Liver (tissue), 9 donors: ENCODE measurements around the gene STXBP6. TPM values are rescaled to one million over a fixed set of nuclear protein-coding genes. Genes with fewer than 3 reads are reported as not detected.

Experiments
- DNase-seq: peaks from one replicate; pipeline ENCODE4 v3.0.0-alpha.2; 2017; ENCODE audit warnings: low spot score
- H3K27ac ChIP-seq, 2 donors: one replicate each; pipeline ENCODE4 v1.7.0; 2013; ENCODE audit warnings: inconsistent platforms in 2 of 2, low read length in 2 of 2, control low read depth in 1 of 2, low read depth in 1 of 2, mild to moderate bottlenecking in 1 of 2
- H3K27me3 ChIP-seq, 4 donors: one replicate each; pipeline versions ENCODE4 v1.6.1 to v1.7.0; 2013; ENCODE audit warnings: low read length in 3 of 4, inconsistent platforms in 1 of 4, mild to moderate bottlenecking in 1 of 4, moderate library complexity in 1 of 4; ENCODE audit not compliant: control insufficient read depth in 4 of 4, insufficient read depth in 4 of 4
- H3K36me3 ChIP-seq, 4 donors: one replicate each; pipeline versions ENCODE4 v1.6.1 to v1.7.0; 2013; ENCODE audit warnings: low read length in 3 of 4, mild to moderate bottlenecking in 3 of 4, low read depth in 1 of 4, moderate library complexity in 1 of 4; ENCODE audit not compliant: control insufficient read depth in 4 of 4, insufficient read depth in 3 of 4
- H3K4me1 ChIP-seq, 4 donors: one replicate each; pipeline versions ENCODE4 v1.6.1 to v1.7.0; 2013; ENCODE audit warnings: low read length in 3 of 4, mild to moderate bottlenecking in 3 of 4, moderate library complexity in 1 of 4; ENCODE audit not compliant: control insufficient read depth in 4 of 4, insufficient read depth in 4 of 4
- H3K4me3 ChIP-seq, 3 donors: one replicate each; pipeline versions ENCODE4 v1.6.1 to v1.7.0; 2013; ENCODE audit warnings: low read length in 3 of 3, control low read depth in 1 of 3, low read depth in 1 of 3, mild to moderate bottlenecking in 1 of 3
- H3K9ac ChIP-seq, 2 donors: one replicate each; pipeline ENCODE4 v1.7.0; 2013; ENCODE audit warnings: low read length in 2 of 2, mild to moderate bottlenecking in 2 of 2, moderate library complexity in 2 of 2, control low read depth in 1 of 2, low read depth in 1 of 2
- H3K9me3 ChIP-seq, 4 donors: one replicate each; pipeline versions ENCODE4 v1.6.1 to v1.7.0; 2013; ENCODE audit warnings: low read length in 3 of 4; ENCODE audit not compliant: control insufficient read depth in 4 of 4
- CTCF ChIP-seq: fragments of 150-350 bp; IDR thresholded peaks from 2 replicates; pipeline ENCODE4 v1.5.1; 2017; ENCODE audit warnings: improper control_type of control experiment, low read depth, low read length; ENCODE audit not compliant: missing input control
- EGR1 ChIP-seq, 2 donors: IDR thresholded peaks; 2 replicates each; pipeline ENCODE4 v1.6.1; 2016 to 2018; ENCODE audit warnings: antibody characterized with exemption in 2 of 2, low read depth in 2 of 2
- FOXA1 ChIP-seq: IDR thresholded peaks from 2 replicates; pipeline ENCODE4 v1.6.1; 2016; ENCODE audit warnings: antibody characterized with exemption
- FOXA2 ChIP-seq: IDR thresholded peaks from 2 replicates; pipeline ENCODE4 v1.6.1; 2016; ENCODE audit warnings: antibody characterized with exemption
- NR2F2 ChIP-seq: IDR thresholded peaks from 2 replicates; pipeline ENCODE4 v1.6.1; 2016; ENCODE audit warnings: antibody characterized with exemption
- RAD21 ChIP-seq, 2 donors: IDR thresholded peaks; 2 replicates each; pipeline ENCODE4 v1.6.1; 2016; ENCODE audit warnings: antibody characterized with exemption in 2 of 2, mild to moderate bottlenecking in 2 of 2
- SP1 ChIP-seq: IDR thresholded peaks from 2 replicates; pipeline ENCODE4 v1.6.1; 2018; ENCODE audit warnings: antibody characterized with exemption, mild to moderate bottlenecking
- TAF1 ChIP-seq: conservative IDR thresholded peaks from 2 replicates; pipeline ENCODE4 v1.6.1; 2016; ENCODE audit warnings: antibody characterized with exemption, mild to moderate bottlenecking
- polyA plus RNA-seq, 2 donors: library from polyadenylated mRNA; stranded (reverse) in 1 of 2; unstranded in 1 of 2; fragments of 200-250 nt in 1 of 2; fragments of >200 nt in 1 of 2; fragmentation: Nextera tagmentation in 1 of 2; extraction: Ambion mirVana in 1 of 2; gene quantifications; one replicate each; pipeline versions ENCODE4 v1.2.1 to v1.2.3, GENCODE V29; 2013 to 2015
- total RNA-seq, 2 donors: library from RNA; depleted of rRNA; stranded (reverse); fragments of >200 nt; gene quantifications; one replicate each; pipeline ENCODE4 v1.2.3, GENCODE V29; 2014
- TF ChIP-seq, protein P1 (sequence below): IDR thresholded peaks from 2 replicates; pipeline ENCODE4 v1.6.1; 2016; ENCODE audit warnings: antibody characterized with exemption
- TF ChIP-seq, protein P2 (sequence below): IDR thresholded peaks from 2 replicates; pipeline ENCODE4 v1.6.1; 2016; ENCODE audit warnings: antibody characterized with exemption
- donor health status: healthy.
- donor health status: healthy.
- donor health status: healthy.
- donor health status: healthy.
- donor health status: healthy.

Gene STXBP6
- total and polyA plus RNA-seq, 4 donors: 1.4 to 3.8 (median 1.8) TPM

DNA sequence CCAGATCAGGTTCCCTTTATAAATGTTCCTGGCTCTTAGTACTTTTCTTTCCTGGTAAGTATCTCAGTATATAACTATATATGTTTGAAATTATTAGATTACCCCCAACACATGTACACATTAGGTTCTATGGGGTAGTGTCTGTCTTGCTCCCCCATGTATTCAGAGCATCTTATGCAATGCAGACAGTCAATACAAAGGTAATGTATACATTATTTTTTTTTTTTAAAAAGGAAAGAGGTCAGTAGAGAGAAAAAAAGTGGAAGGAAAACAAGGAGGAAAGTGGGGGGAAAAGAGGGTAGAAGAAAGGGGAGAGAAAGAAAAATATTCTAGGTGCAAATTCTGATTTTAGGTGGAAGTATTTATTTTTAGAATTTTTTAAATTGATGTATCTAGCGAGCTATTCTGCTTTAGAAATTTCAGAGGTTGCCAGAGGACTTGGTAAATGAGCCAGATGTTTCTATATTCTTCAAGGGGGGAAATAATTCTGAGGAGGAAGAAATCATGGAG is 157.9 kb downstream of the STXBP6 start (continued):
- TF ChIP-seq, protein P1, sequence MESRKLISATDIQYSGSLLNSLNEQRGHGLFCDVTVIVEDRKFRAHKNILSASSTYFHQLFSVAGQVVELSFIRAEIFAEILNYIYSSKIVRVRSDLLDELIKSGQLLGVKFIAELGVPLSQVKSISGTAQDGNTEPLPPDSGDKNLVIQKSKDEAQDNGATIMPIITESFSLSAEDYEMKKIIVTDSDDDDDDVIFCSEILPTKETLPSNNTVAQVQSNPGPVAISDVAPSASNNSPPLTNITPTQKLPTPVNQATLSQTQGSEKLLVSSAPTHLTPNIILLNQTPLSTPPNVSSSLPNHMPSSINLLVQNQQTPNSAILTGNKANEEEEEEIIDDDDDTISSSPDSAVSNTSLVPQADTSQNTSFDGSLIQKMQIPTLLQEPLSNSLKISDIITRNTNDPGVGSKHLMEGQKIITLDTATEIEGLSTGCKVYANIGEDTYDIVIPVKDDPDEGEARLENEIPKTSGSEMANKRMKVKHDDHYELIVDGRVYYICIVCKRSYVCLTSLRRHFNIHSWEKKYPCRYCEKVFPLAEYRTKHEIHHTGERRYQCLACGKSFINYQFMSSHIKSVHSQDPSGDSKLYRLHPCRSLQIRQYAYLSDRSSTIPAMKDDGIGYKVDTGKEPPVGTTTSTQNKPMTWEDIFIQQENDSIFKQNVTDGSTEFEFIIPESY: no peak
- TF ChIP-seq FOXA1: no peak
- TF ChIP-seq, protein P2, sequence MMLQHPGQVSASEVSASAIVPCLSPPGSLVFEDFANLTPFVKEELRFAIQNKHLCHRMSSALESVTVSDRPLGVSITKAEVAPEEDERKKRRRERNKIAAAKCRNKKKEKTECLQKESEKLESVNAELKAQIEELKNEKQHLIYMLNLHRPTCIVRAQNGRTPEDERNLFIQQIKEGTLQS: no peak
- TF ChIP-seq FOXA2: no peak
- TF ChIP-seq TAF1: no peak

GRCh38 chr14:24890716-24891115 is 159.2 kb downstream of the STXBP6 start:
- no peak for DNase-seq
- TF ChIP-seq, protein P2: no peak
- TF ChIP-seq FOXA1 (no peak), CTCF (no peak)
- Histone ChIP-seq H3K27ac (no peak overlapping the region), H3K36me3 (no peaks in the 10 kb centered on the region), H3K27me3 (no peaks in the 10 kb centered on the region), H3K9me3 (peaks cover 3 to 13% (median 4%) of the 10 kb centered on the region in 4 donors), H3K9ac (no peak overlapping the region), H3K4me3 (no peak overlapping the region), H3K4me1 (peaks cover 0 to 1% (median 0%) of the 10 kb centered on the region in 4 donors)

- H3K27me3 ChIP-seq: no peaks in the 10 kb centered on the region
- peaks cover 3 to 13% (median 4%) of the 10 kb centered on the region in 4 donors for H3K9me3 ChIP-seq
- no peak overlapping the region for H3K9ac ChIP-seq
- no peak overlapping the region for H3K27ac ChIP-seq
- H3K4me1 ChIP-seq: peaks cover 0 to 1% (median 0%) of the 10 kb centered on the region in 4 donors
- TF ChIP-seq SP1: no peak
- no peak for TF ChIP-seq NR2F2
- TF ChIP-seq, protein P1: no peak
- no peak for TF ChIP-seq EGR1 (IDR thresholded peaks at IDR 0.05; ENCODE audit: low read depth in 2 of 2)
- TF ChIP-seq RAD21 (IDR thresholded peaks at IDR 0.05): no peak
- no peak overlapping the region for H3K4me3 ChIP-seq
- no peak for DNase-seq
- H3K36me3 ChIP-seq: no peaks in the 10 kb centered on the region
Measured at GRCh38 chr14:24889843-24890242, 160.1 kb downstream of the STXBP6 start.
